ENCODE measurements around the gene BNIP3. TPM values are rescaled to one million over a fixed set of nuclear protein-coding genes. Genes with fewer than 3 reads are reported as not detected.

The BNIP3 gene
- total RNA-seq, 1 experiment from 2014 or later, result 113 TPM

GRCh38 chr10:132004052-132004451 lies 22.3 kb upstream of the BNIP3 start (continued):
- no peak for TF ChIP-seq ZNF671 (CRISPR knock-in tag; IDR thresholded peaks at IDR 0.05)
- TF ChIP-seq, protein P1, sequence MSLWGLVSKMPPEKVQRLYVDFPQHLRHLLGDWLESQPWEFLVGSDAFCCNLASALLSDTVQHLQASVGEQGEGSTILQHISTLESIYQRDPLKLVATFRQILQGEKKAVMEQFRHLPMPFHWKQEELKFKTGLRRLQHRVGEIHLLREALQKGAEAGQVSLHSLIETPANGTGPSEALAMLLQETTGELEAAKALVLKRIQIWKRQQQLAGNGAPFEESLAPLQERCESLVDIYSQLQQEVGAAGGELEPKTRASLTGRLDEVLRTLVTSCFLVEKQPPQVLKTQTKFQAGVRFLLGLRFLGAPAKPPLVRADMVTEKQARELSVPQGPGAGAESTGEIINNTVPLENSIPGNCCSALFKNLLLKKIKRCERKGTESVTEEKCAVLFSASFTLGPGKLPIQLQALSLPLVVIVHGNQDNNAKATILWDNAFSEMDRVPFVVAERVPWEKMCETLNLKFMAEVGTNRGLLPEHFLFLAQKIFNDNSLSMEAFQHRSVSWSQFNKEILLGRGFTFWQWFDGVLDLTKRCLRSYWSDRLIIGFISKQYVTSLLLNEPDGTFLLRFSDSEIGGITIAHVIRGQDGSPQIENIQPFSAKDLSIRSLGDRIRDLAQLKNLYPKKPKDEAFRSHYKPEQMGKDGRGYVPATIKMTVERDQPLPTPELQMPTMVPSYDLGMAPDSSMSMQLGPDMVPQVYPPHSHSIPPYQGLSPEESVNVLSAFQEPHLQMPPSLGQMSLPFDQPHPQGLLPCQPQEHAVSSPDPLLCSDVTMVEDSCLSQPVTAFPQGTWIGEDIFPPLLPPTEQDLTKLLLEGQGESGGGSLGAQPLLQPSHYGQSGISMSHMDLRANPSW (CRISPR knock-in tag; conservative IDR thresholded peaks at IDR 0.05; ENCODE audit: low read depth), result no peak
- TF ChIP-seq KAT7 (CRISPR knock-in tag; IDR thresholded peaks at IDR 0.05; ENCODE audit: borderline replicate concordance), result no peak
- TF ChIP-seq ATF2 (CRISPR knock-in tag; IDR thresholded peaks at IDR 0.05; ENCODE audit: borderline replicate concordance, low read depth), result no peak
- TF ChIP-seq, protein P2, sequence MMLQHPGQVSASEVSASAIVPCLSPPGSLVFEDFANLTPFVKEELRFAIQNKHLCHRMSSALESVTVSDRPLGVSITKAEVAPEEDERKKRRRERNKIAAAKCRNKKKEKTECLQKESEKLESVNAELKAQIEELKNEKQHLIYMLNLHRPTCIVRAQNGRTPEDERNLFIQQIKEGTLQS (CRISPR knock-in tag; conservative IDR thresholded peaks at IDR 0.05), result no peak
- TF ChIP-seq NFATC4 (CRISPR knock-in tag; IDR thresholded peaks at IDR 0.05), result no peak
- TF ChIP-seq NR2C2 (CRISPR knock-in tag; IDR thresholded peaks at IDR 0.05), result no peak
- no peak for TF ChIP-seq ZNF121 (CRISPR knock-in tag; IDR thresholded peaks at IDR 0.05)
- TF ChIP-seq USF1 (CRISPR knock-in tag; IDR thresholded peaks at IDR 0.05), result no peak

DNA sequence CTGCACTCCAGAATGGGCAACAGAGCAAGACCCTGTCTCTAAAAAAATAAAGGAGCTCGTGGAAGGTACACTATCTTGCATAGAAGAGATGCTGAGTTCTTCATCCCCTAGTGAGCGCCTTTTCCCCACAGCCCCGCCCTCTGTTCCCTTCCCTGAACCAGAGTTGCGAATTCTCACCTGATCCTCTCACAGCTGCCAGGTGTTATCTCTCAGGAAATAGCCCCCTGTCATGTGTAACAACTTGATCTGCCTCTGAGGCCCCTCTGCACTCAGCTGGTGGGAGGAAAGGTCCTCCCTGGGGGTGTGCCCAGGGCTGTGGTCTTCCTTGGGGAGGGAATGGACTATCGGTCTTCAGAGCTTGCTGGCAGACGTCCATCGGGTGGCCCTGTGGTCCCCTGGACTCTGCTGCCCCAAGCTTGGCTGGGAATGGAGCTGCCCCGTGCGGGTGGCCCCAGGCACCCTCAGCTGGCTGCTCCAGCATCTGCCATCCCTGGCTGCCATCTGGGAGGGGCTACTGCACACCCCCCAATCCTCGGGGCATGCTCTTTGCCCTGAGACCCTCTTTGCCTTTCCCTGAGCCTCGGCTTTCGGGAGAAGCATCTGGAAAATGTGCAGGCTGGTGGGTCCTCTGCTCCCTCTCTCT lies 21.7 kb upstream of the BNIP3 start:
- POLR2A ChIA-PET, result no interaction called here
- Mint-ChIP-seq H3K9me3 (peaks cover 14% of the 10 kb centered on the region), H3K27ac (no peak overlapping the region), H3K4me3 (no peak overlapping the region), H3K36me3 (peaks cover 15% of the 10 kb centered on the region), H3K4me1 (peaks cover 72% of the 10 kb centered on the region), H3K27me3 (ENCODE audit: low read depth) (no peaks in the 10 kb centered on the region)
- no peak for ATAC-seq
- DNase-seq (ENCODE audit: low spot score), result no peak
- CTCF ChIA-PET, result interaction anchor here (6.7 kb wide), 1 partner anchor 18 kb away, joined by 112 read pairs; no protein-coding TSS in a partner anchor
- TF ChIP-seq ZMAT4 (CRISPR knock-in tag; IDR thresholded peaks at IDR 0.05) (no peak), ZNF138 (CRISPR knock-in tag; conservative IDR thresholded peaks at IDR 0.05) (no peak), SMAD3 (CRISPR knock-in tag; IDR thresholded peaks at IDR 0.05; ENCODE audit: borderline replicate concordance) (no peak), MXD4 (CRISPR knock-in tag; IDR thresholded peaks at IDR 0.05; ENCODE audit: borderline replicate concordance) (no peak), ZNF281 (CRISPR knock-in tag; IDR thresholded peaks at IDR 0.05) (no peak), HMGA2 (CRISPR knock-in tag; IDR thresholded peaks at IDR 0.05) (no peak), FOXJ3 (CRISPR knock-in tag; IDR thresholded peaks at IDR 0.05; ENCODE audit: borderline replicate concordance) (no peak), ZNF121 (CRISPR knock-in tag; IDR thresholded peaks at IDR 0.05) (no peak)
- TF ChIP-seq, protein P3, sequence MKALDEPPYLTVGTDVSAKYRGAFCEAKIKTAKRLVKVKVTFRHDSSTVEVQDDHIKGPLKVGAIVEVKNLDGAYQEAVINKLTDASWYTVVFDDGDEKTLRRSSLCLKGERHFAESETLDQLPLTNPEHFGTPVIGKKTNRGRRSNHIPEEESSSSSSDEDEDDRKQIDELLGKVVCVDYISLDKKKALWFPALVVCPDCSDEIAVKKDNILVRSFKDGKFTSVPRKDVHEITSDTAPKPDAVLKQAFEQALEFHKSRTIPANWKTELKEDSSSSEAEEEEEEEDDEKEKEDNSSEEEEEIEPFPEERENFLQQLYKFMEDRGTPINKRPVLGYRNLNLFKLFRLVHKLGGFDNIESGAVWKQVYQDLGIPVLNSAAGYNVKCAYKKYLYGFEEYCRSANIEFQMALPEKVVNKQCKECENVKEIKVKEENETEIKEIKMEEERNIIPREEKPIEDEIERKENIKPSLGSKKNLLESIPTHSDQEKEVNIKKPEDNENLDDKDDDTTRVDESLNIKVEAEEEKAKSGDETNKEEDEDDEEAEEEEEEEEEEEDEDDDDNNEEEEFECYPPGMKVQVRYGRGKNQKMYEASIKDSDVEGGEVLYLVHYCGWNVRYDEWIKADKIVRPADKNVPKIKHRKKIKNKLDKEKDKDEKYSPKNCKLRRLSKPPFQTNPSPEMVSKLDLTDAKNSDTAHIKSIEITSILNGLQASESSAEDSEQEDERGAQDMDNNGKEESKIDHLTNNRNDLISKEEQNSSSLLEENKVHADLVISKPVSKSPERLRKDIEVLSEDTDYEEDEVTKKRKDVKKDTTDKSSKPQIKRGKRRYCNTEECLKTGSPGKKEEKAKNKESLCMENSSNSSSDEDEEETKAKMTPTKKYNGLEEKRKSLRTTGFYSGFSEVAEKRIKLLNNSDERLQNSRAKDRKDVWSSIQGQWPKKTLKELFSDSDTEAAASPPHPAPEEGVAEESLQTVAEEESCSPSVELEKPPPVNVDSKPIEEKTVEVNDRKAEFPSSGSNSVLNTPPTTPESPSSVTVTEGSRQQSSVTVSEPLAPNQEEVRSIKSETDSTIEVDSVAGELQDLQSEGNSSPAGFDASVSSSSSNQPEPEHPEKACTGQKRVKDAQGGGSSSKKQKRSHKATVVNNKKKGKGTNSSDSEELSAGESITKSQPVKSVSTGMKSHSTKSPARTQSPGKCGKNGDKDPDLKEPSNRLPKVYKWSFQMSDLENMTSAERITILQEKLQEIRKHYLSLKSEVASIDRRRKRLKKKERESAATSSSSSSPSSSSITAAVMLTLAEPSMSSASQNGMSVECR (CRISPR knock-in tag; IDR thresholded peaks at IDR 0.05; ENCODE audit: borderline replicate concordance), result no peak
- TF ChIP-seq, protein P4, sequence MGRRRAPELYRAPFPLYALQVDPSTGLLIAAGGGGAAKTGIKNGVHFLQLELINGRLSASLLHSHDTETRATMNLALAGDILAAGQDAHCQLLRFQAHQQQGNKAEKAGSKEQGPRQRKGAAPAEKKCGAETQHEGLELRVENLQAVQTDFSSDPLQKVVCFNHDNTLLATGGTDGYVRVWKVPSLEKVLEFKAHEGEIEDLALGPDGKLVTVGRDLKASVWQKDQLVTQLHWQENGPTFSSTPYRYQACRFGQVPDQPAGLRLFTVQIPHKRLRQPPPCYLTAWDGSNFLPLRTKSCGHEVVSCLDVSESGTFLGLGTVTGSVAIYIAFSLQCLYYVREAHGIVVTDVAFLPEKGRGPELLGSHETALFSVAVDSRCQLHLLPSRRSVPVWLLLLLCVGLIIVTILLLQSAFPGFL (CRISPR knock-in tag; IDR thresholded peaks at IDR 0.05; ENCODE audit: borderline replicate concordance), result no peak
- TF ChIP-seq, protein P5, sequence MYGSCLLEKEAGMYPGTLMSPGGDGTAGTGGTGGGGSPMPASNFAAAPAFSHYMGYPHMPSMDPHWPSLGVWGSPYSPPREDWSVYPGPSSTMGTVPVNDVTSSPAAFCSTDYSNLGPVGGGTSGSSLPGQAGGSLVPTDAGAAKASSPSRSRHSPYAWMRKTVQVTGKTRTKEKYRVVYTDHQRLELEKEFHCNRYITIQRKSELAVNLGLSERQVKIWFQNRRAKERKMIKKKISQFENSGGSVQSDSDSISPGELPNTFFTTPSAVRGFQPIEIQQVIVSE (CRISPR knock-in tag; IDR thresholded peaks at IDR 0.05; ENCODE audit: borderline replicate concordance), result no peak

Data from WTC11 (cell line).